Testis (tissue), 3 donors: ENCODE data around the gene CDH13. TPM values are rescaled to one million over a fixed set of nuclear protein-coding genes. Genes with fewer than 3 reads are reported as not detected.
A peak's percentile ranks its signal among the peaks of the same experiment; 100 is the strongest.

Experiments used
- DNase-seq: peaks from one replicate; pipeline ENCODE4 v3.0.0-alpha.2; 2019
- H3K27ac ChIP-seq, 2 donors: fragments of 200-600 bp; sonication (generic); one replicate each; pipeline ENCODE4 v1.5.1; 2019
- H3K27me3 ChIP-seq: fragments of 200-600 bp; sonication (generic); one replicate; pipeline ENCODE4 v1.5.1; 2019
- H3K36me3 ChIP-seq: fragments of 200-600 bp; sonication (generic); one replicate; pipeline ENCODE4 v1.5.1; 2017; ENCODE audit warnings: low read depth; ENCODE audit errors: missing control alignments
- H3K4me1 ChIP-seq: fragments of 200-600 bp; sonication (generic); one replicate; pipeline ENCODE4 v1.5.1; 2019
- H3K4me3 ChIP-seq, 2 donors: fragments of 200-600 bp; sonication (generic); one replicate each; pipeline ENCODE4 v1.5.1; 2017 to 2019
- H3K9me3 ChIP-seq: fragments of 200-600 bp; sonication (generic); one replicate; pipeline ENCODE4 v1.5.1; 2017
- POLR2A ChIP-seq: fragments of 450-650 bp; IDR thresholded peaks from one replicate; pipeline ENCODE4 v1.6.1; 2017; ENCODE audit warnings: antibody characterized with exemption, mild to moderate bottlenecking, moderate library complexity
- WGBS, 2 donors: methylation state at CpG; one replicate each; pipeline ENCODE4 v1.1.5; 2018; 5-methylcytosine and 5-hydroxymethylcytosine counted together
- intact Hi-C: fragments of 100-400 bp; cut with DNase I; formaldehyde crosslinking; loops from one replicate; pipeline ENCODE4 v1.15.1; 2023; ENCODE audit warnings: low total_unique reads
- polyA plus RNA-seq: library from polyadenylated mRNA; stranded (reverse); fragments of 350-450 nt; fragmentation: Illumina TruSeq; extraction: RNeasy Lipid Tissue Mini Kit (QIAGEN cat#74804); gene quantifications from one replicate; pipeline ENCODE4 v1.2.3, GENCODE V29; 2014; ENCODE audit warnings: low read depth, low replicate concordance; ENCODE audit not compliant: insufficient read depth
- total RNA-seq, 2 donors: library from RNA; depleted of rRNA; stranded (reverse); fragments of >200 nt; gene quantifications; one replicate each; pipeline ENCODE4 v1.2.3, GENCODE V29; 2016
- TF ChIP-seq, protein P1 (sequence below), 3 experiments: fragments of 450-650 bp in 2 of 3; fragments of 200-600 bp in 1 of 3; sonication (generic) in 1 of 3; IDR thresholded peaks; one replicate each; pipeline ENCODE4 v1.5.1; 2016 to 2019; ENCODE audit warnings: antibody characterized with exemption in 3 of 3, mild to moderate bottlenecking in 2 of 3, moderate library complexity in 1 of 3

CDH13 gene
- total and polyA plus RNA-seq, 3 donors from 2014 or later, result 1.2 to 11.1 (median 2.0) TPM

DNA sequence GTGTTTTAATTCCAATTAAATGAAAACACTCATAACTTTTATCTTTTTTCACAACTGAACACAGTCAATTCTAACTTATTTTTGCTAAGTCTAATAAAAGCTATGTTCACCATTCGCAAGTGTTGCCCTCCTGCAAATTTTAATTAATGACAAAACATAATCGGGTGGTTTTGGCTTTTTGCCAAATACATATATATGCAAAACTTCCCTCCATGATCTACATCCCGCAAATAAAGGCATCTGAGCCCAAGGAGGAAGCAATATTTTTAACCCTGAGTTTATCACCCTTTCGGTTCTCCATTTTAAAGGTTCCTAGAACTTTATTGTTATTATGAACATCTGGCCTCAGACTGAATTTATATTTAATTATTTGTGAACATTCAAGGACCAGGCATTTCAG, 507.9 kb downstream of the CDH13 start:
- H3K9me3 ChIP-seq, result no peaks in the 10 kb centered on the region
- H3K4me3 ChIP-seq, result no peak overlapping the region
- no peaks in the 10 kb centered on the region for H3K27me3 ChIP-seq
- intact Hi-C loops, result no loop called here
- no peak overlapping the region for H3K27ac ChIP-seq
- 56 to 62% methylated on average over 4 of the region's 4 CpGs for WGBS, 2 donors
- no peaks in the 10 kb centered on the region for H3K4me1 ChIP-seq
- DNase-seq, result no peak
- no peaks in the 10 kb centered on the region for H3K36me3 ChIP-seq
- TF ChIP-seq, protein P1, sequence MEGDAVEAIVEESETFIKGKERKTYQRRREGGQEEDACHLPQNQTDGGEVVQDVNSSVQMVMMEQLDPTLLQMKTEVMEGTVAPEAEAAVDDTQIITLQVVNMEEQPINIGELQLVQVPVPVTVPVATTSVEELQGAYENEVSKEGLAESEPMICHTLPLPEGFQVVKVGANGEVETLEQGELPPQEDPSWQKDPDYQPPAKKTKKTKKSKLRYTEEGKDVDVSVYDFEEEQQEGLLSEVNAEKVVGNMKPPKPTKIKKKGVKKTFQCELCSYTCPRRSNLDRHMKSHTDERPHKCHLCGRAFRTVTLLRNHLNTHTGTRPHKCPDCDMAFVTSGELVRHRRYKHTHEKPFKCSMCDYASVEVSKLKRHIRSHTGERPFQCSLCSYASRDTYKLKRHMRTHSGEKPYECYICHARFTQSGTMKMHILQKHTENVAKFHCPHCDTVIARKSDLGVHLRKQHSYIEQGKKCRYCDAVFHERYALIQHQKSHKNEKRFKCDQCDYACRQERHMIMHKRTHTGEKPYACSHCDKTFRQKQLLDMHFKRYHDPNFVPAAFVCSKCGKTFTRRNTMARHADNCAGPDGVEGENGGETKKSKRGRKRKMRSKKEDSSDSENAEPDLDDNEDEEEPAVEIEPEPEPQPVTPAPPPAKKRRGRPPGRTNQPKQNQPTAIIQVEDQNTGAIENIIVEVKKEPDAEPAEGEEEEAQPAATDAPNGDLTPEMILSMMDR (IDR thresholded peaks at IDR 0.05), result no peak
- no peak for TF ChIP-seq POLR2A

DNA sequence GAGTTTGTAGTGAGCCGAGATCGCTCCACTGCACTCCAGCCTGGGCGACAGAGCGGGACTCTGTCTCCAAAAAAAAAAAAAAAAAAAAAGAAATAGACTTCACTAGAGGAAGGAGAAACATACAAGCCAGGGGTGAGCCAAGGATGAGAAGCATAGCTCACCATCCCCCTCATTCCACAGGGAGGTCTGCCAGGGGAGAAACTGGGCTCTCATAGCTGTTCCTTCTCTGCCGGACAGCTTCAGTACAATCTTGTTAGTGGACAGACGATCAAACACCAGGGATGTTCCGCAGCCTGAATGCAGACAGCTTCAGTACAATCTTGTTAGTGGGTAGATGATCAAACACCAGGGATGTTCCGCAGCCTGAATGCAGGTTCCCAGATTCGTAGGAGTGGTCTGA, 509.6 kb downstream of the CDH13 start:
- no peaks in the 10 kb centered on the region for H3K36me3 ChIP-seq
- no peaks in the 10 kb centered on the region for H3K27me3 ChIP-seq
- no peak overlapping the region for H3K27ac ChIP-seq
- no peak overlapping the region for H3K4me3 ChIP-seq
- no peak for DNase-seq
- WGBS, 2 donors, result 41 to 71% methylated on average over 7 to 9 of the region's 9 CpGs
- no peaks in the 10 kb centered on the region for H3K9me3 ChIP-seq
- H3K4me1 ChIP-seq, result no peaks in the 10 kb centered on the region
- TF ChIP-seq, protein P1 (IDR thresholded peaks at IDR 0.05), result no peak
- TF ChIP-seq POLR2A, result no peak
- intact Hi-C loops, result no loop called here

DNA sequence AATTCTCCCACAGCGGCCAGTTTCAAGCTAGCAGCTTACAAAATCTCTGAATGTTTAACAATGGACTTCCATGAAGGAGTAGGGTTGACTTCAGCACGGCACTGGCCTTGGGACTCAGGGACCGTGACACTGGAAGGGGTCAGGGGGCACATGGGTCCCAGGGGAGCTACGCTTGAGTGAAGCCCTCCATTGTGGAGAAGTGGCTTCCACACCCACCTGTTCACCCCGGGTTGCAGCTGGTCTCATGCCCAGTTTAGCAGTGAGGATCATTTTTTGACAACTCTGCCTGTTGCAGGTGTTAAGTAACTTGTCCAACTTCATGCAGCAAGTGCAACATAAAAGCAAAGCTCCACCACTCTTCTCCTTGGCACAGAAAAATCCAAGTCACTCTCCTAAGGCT, 510.2 kb downstream of the CDH13 start:
- WGBS, 2 donors, result 46 to 69% methylated on average over 4 to 5 of the region's 5 CpGs
- Histone ChIP-seq H3K27me3 (no peaks in the 10 kb centered on the region), H3K27ac (no peak overlapping the region), H3K9me3 (no peaks in the 10 kb centered on the region), H3K4me1 (no peaks in the 10 kb centered on the region), H3K36me3 (no peaks in the 10 kb centered on the region), H3K4me3 (peak overlapping the region; percentile 15 to 32)
- no peak for DNase-seq
- intact Hi-C loops, result no loop called here
- TF ChIP-seq, protein P1 (IDR thresholded peaks at IDR 0.05), result no peak
- no peak for TF ChIP-seq POLR2A

DNA sequence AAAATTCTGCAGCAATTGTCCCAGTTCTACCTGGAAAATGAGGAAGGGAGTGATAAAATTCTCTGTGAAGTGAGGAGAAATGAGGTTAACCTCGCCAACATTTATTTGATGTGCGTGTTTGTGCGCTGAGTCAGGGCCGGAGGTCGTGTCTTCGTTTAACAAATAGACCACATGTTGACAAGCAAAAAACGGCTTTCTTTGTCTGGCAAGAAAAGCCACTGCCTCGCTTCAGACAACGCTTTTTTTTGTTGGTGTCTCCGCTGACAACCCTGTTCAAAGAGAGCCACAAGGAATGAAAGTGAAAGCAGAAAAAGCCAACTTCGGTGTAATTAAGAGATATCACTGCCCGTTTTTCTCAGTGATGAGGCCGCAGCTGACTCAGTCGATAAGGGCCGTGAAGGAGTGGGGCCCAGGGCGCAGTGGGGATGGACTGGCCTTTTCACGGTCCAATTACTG, 510.6 kb downstream of the CDH13 start:
- H3K36me3 ChIP-seq, result no peaks in the 10 kb centered on the region
- peak overlapping the region; percentile 15 to 32 for H3K4me3 ChIP-seq
- H3K9me3 ChIP-seq, result no peaks in the 10 kb centered on the region
- no peak overlapping the region for H3K27ac ChIP-seq
- 12 to 18% methylated on average over 17 of the region's 17 CpGs for WGBS, 2 donors
- intact Hi-C loops, result no loop called here
- TF ChIP-seq, protein P1 (IDR thresholded peaks at IDR 0.05), result no peak
- TF ChIP-seq POLR2A, result no peak
- H3K4me1 ChIP-seq, result no peaks in the 10 kb centered on the region
- no peaks in the 10 kb centered on the region for H3K27me3 ChIP-seq
- peak; percentile 38 for DNase-seq

DNA sequence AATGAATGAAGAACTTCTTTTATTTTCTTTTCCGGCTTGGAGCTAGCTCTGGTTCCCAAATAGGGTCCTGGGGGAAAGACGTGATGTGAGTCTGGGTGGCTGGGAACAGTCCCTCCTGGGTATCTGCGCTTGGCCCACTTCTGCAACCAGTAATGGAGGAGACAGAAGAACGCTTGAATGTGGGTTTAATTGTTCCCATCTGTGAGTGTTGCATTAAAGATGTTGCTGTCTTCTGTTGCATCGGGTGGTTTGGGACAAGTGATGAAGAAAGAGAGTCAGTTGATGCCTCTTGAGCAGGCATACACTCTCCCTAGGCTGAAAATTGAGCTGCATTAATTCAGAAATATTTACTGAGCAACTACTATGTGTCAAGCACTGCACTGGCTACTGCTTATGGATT, 511.1 kb downstream of the CDH13 start:
- intact Hi-C loops, result no loop called here
- Histone ChIP-seq H3K27me3 (no peaks in the 10 kb centered on the region), H3K9me3 (no peaks in the 10 kb centered on the region), H3K4me3 (no peak overlapping the region), H3K27ac (no peak overlapping the region), H3K4me1 (no peaks in the 10 kb centered on the region), H3K36me3 (no peaks in the 10 kb centered on the region)
- no peak for DNase-seq
- TF ChIP-seq POLR2A, result no peak
- TF ChIP-seq, protein P1 (IDR thresholded peaks at IDR 0.05), result no peak
- 44 to 56% methylated on average over 5 of the region's 5 CpGs for WGBS, 2 donors
